Stimulated activated CD4-positive, alpha-beta T cell treated with anti-CD3 and anti-CD28 coated beads, Interleukin-1b, Interleukin-23, amount 100 ng/mL, for 1 hour (primary cell): ENCODE measurements around the gene SNRNP35.
"Not testable (repeated sequence)": the region's sequence is repeated elsewhere in the genome, so short reads cannot be mapped to it uniquely, and the experiment has no call there.

ENCODE experiments used
- DNase-seq, 2 donors: peaks; one replicate each; pipeline ENCODE4 v3.0.0-alpha.2; 2020; ENCODE audit warnings: low read depth in 2 of 2

The SNRNP35 gene

GRCh38 chr12:123489580-123489979, 31.6 kb downstream of the SNRNP35 start:
- no peak for DNase-seq

GRCh38 chr12:123490089-123490488, 32.1 kb downstream of the SNRNP35 start:
- no peak for DNase-seq

GRCh38 chr12:123491056-123491455, 33.1 kb downstream of the SNRNP35 start:
- DNase-seq, result no peak

- DNase-seq, result no peak
Measured at GRCh38 chr12:123491481-123491880, 33.5 kb downstream of the SNRNP35 start.

- DNase-seq, result not testable (repeated sequence)
Measured at GRCh38 chr12:123492339-123493039, 34.5 kb downstream of the SNRNP35 start.

- DNase-seq, result no peak
Measured at GRCh38 chr12:123494124-123494851, 36.3 kb downstream of the SNRNP35 start.

GRCh38 chr12:123497065-123497464, 39.1 kb downstream of the SNRNP35 start:
- no peak for DNase-seq

GRCh38 chr12:123498126-123498825, 40.3 kb downstream of the SNRNP35 start:
- no peak for DNase-seq

- DNase-seq, result no peak
Measured at GRCh38 chr12:123499332-123499731, 41.4 kb downstream of the SNRNP35 start.

GRCh38 chr12:123502163-123502704, 44.3 kb downstream of the SNRNP35 start:
- DNase-seq, result no peak

- DNase-seq, result no peak
Measured at GRCh38 chr12:123506059-123506842, 48.3 kb downstream of the SNRNP35 start.

GRCh38 chr12:123506843-123507236, 48.9 kb downstream of the SNRNP35 start:
- no peak for DNase-seq

GRCh38 chr12:123512838-123513665, 55.1 kb downstream of the SNRNP35 start:
- DNase-seq, result no peak

GRCh38 chr12:123513805-123514204, 55.9 kb downstream of the SNRNP35 start:
- no peak for DNase-seq

GRCh38 chr12:123514582-123515221, 56.8 kb downstream of the SNRNP35 start:
- not testable (repeated sequence) for DNase-seq

- no peak for DNase-seq
Measured at GRCh38 chr12:123516216-123516780, 58.4 kb downstream of the SNRNP35 start.
